Measurements from ENCODE around the gene WNK1. TPM values are rescaled to one million over a fixed set of nuclear protein-coding genes. Genes with fewer than 3 reads are reported as not detected.

WNK1 gene
- total and polyA plus RNA-seq, 2 of the 8 experiments (the other 6 are each of a cell fraction or from before 2014, with no cell fraction given), result 88.2 to 157 TPM

DNA sequence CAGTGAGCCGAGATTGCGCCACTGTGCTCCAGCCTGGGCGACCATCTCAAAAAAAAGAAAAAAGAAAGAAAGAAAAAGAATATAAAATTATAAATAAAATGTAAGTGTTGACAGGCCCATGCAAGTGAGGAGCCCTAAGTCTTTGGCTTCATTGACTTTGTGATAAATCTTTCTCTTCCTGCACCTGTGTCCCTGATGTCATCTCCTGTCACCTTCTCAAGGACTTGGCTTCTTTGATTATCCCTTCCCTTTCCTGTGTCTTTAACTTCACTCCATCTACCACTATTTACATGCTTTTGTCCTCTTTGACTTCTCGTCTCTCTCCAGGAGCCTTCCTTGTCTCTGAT lies 33.6 kb upstream of the WNK1 start:
- H2AK5ac ChIP-seq (ENCODE audit: low read depth, low read length), result no peak overlapping the region
- no peak overlapping the region for H3K27ac ChIP-seq (ENCODE audit: low read depth, low read length)
- no peak overlapping the region for H3K4me3 ChIP-seq (ENCODE audit: extremely low read depth in 1 of 4, insufficient read depth in 2 of 4, low read depth in 3 of 4, low read length in 4 of 4)
- H3K36me3 ChIP-seq (ENCODE audit: control insufficient read depth in 2 of 4, insufficient read depth in 4 of 4, low read length in 3 of 4), result no peaks in the 10 kb centered on the region
- H2BK20ac ChIP-seq (ENCODE audit: low read length), result no peak overlapping the region
- H3K4me1 ChIP-seq (replicated peaks in 1 of 4; ENCODE audit: control insufficient read depth in 3 of 4, insufficient read depth in 4 of 4, low read length in 3 of 4), result peaks cover 2 to 12% (median 3%) of the 10 kb centered on the region in 4 experiments
- no peak overlapping the region for H4K5ac ChIP-seq (ENCODE audit: insufficient read length, low read depth, low read length)
- no peak overlapping the region for H3K4me2 ChIP-seq (ENCODE audit: insufficient read depth in 1 of 2, low read depth in 2 of 2, low read length in 2 of 2)
- no peak overlapping the region for H4K91ac ChIP-seq (replicated peaks; ENCODE audit: insufficient read length, low read length)
- WGBS, 2 experiments (ENCODE audit: extremely low coverage in 1 of 2, insufficient coverage in 1 of 2, insufficient read length in 1 of 2, insufficient replicate concordance in 2 of 2, low coverage in 1 of 2, low lambda C conversion rate in 2 of 2, missing lambda C conversion rate in 1 of 2), result 94% methylated on average over 4 of the region's 4 CpGs; no CpG with 5 or more reads in 1 of the 2 experiments
- no peak overlapping the region for H3K9ac ChIP-seq (replicated peaks in 1 of 4; ENCODE audit: extremely low read depth in 1 of 4, low read depth in 3 of 4, low read length in 3 of 4)
- POLR2A ChIA-PET (ENCODE audit: partially characterized antibody), result no interaction called here
- no peaks in the 10 kb centered on the region for H3K9me3 ChIP-seq (ENCODE audit: insufficient read depth in 2 of 2, low read depth in 1 of 2, low read length in 1 of 2)
- H2BK12ac ChIP-seq (ENCODE audit: low read depth, low read length), result no peak overlapping the region
- CTCF ChIA-PET (ENCODE audit: partially characterized antibody), result interaction anchor here (0.6 kb wide), 1 partner anchor 251 kb away, joined by 3 read pairs; no protein-coding TSS in a partner anchor
- no peak overlapping the region for H3K14ac ChIP-seq (ENCODE audit: insufficient read length)
- H4K8ac ChIP-seq (ENCODE audit: extremely low read depth, insufficient read depth, low read length), result no peak overlapping the region
- no peak overlapping the region for H2BK15ac ChIP-seq (ENCODE audit: low read length)
- no peak for FAIRE-seq
- no peaks in the 10 kb centered on the region for H3K79me1 ChIP-seq (ENCODE audit: low read depth, low read length)
- no peak overlapping the region for H3K18ac ChIP-seq (ENCODE audit: extremely low read depth, low read length)
- H3K23me2 ChIP-seq (ENCODE audit: low read depth, low read length), result no peaks in the 10 kb centered on the region; the same call in 1 of the 2 replicates
- no peak overlapping the region for H3K56ac ChIP-seq (replicated peaks; ENCODE audit: insufficient read length, low read depth, low read length)
- H3K23ac ChIP-seq (ENCODE audit: insufficient read length), result no peak overlapping the region
- no peak overlapping the region for H3K4ac ChIP-seq (replicated peaks; ENCODE audit: insufficient read length, low read depth, low read length)
- no peaks in the 10 kb centered on the region for H3K27me3 ChIP-seq (replicated peaks in 1 of 4; ENCODE audit: control insufficient read depth in 3 of 4, extremely low read depth in 1 of 4, insufficient read depth in 3 of 4, low read length in 3 of 4)
- no peaks in the 10 kb centered on the region for H4K20me1 ChIP-seq (replicated peaks in 1 of 2; ENCODE audit: control insufficient read depth in 1 of 2, insufficient read depth in 2 of 2, low read length in 2 of 2)
- peak overlapping the region; percentile 84 for H2AFZ ChIP-seq (ENCODE audit: low read length)
- DNase-seq (ENCODE audit: low read depth in 1 of 2, low spot score in 2 of 2), result no peak
- no peak overlapping the region for H2BK120ac ChIP-seq (replicated peaks; ENCODE audit: low read depth, low read length)
- no peak overlapping the region for H2BK5ac ChIP-seq (ENCODE audit: low read depth, low read length)
- H3K79me2 ChIP-seq (ENCODE audit: control insufficient read depth in 1 of 2, insufficient read depth in 2 of 2, low read length in 2 of 2), result no peaks in the 10 kb centered on the region
- TF ChIP-seq NANOG (IDR thresholded peaks at IDR 0.05; ENCODE audit: insufficient read depth, low read depth, low read length, poor library complexity, severe bottlenecking) (no peak), POLR2AphosphoS5 (IDR thresholded peaks at IDR 0.05; ENCODE audit: low read depth, low read length) (no peak), RFX5 (IDR thresholded peaks at IDR 0.05; ENCODE audit: borderline replicate concordance, low read depth, low read length) (no peak), EP300 (IDR thresholded peaks at IDR 0.05; ENCODE audit: borderline replicate concordance in 1 of 2, low read depth in 2 of 2, low read length in 2 of 2) (no peak), RNF2 (IDR thresholded peaks at IDR 0.05; ENCODE audit: borderline replicate concordance, low read depth, low read length, missing control alignments, poor library complexity, severe bottlenecking) (no peak), RBBP5 (IDR thresholded peaks at IDR 0.05; ENCODE audit: borderline replicate concordance, low read depth, low read length) (no peak), GTF2F1 (IDR thresholded peaks at IDR 0.05; ENCODE audit: borderline replicate concordance, low read depth, low read length) (no peak), TAF7 (optimal IDR thresholded peaks at IDR 0.05; ENCODE audit: borderline replicate concordance, low read depth, low read length) (no peak)
- TF ChIP-seq, protein P1, sequence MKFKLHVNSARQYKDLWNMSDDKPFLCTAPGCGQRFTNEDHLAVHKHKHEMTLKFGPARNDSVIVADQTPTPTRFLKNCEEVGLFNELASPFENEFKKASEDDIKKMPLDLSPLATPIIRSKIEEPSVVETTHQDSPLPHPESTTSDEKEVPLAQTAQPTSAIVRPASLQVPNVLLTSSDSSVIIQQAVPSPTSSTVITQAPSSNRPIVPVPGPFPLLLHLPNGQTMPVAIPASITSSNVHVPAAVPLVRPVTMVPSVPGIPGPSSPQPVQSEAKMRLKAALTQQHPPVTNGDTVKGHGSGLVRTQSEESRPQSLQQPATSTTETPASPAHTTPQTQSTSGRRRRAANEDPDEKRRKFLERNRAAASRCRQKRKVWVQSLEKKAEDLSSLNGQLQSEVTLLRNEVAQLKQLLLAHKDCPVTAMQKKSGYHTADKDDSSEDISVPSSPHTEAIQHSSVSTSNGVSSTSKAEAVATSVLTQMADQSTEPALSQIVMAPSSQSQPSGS (IDR thresholded peaks at IDR 0.05; ENCODE audit: low read length), result no peak

Measured in H1 (cell line).